Lower leg skin (tissue), 4 donors: ENCODE results near the gene KRT33A. TPM values are rescaled to one million over a fixed set of nuclear protein-coding genes. Genes with fewer than 3 reads are reported as not detected.
"Not testable (repeated sequence)": the region's sequence is repeated elsewhere in the genome, so short reads cannot be mapped to it uniquely, and the experiment has no call there.

Experiments used
- DNase-seq, 2 donors: peaks; one replicate each; pipeline ENCODE4 v3.0.0-alpha.2; 2019; ENCODE audit warnings: low spot score in 2 of 2
- H3K4me3 ChIP-seq: fragments of 200-600 bp; sonication (generic); 2 replicates; pipeline ENCODE4 v1.5.1; 2017; ENCODE audit warnings: mild to moderate bottlenecking, low read depth; ENCODE audit not compliant: poor library complexity, severe bottlenecking
- POLR2A ChIP-seq, 2 donors: fragments of 450-650 bp; IDR thresholded peaks; one replicate each; pipeline ENCODE4 v1.6.1; 2016 to 2017; ENCODE audit warnings: antibody characterized with exemption in 2 of 2, mild to moderate bottlenecking in 1 of 2, moderate library complexity in 1 of 2
- WGBS, 2 donors: methylation state at CpG; one replicate each; pipeline ENCODE4 v1.1.5; 2018; 5-methylcytosine and 5-hydroxymethylcytosine counted together
- intact Hi-C: fragments of 100-400 bp; cut with DNase I; formaldehyde crosslinking; loops from one replicate; pipeline ENCODE4 v1.15.0; 2023; ENCODE audit warnings: low total_unique reads
- total RNA-seq, 4 donors: library from RNA; depleted of rRNA; stranded (reverse); fragments of >200 nt; gene quantifications; one replicate each; pipeline ENCODE4 v1.1.0, GENCODE V29; 2016
- TF ChIP-seq, protein P1 (sequence below), 3 donors: fragments of 450-650 bp; IDR thresholded peaks; one replicate each; pipeline ENCODE4 v1.5.1; 2016; ENCODE audit warnings: antibody characterized with exemption in 3 of 3, mild to moderate bottlenecking in 3 of 3, moderate library complexity in 2 of 3

Gene KRT33A
- total RNA-seq, 4 donors from 2014 or later, result 0.25 to 73.9 (median 11.0) TPM; not detected in 1

- WGBS, 2 donors, result 100% methylated on average over 1 of the region's 1 CpG
- intact Hi-C loops, result no loop called here
- TF ChIP-seq, protein P1, sequence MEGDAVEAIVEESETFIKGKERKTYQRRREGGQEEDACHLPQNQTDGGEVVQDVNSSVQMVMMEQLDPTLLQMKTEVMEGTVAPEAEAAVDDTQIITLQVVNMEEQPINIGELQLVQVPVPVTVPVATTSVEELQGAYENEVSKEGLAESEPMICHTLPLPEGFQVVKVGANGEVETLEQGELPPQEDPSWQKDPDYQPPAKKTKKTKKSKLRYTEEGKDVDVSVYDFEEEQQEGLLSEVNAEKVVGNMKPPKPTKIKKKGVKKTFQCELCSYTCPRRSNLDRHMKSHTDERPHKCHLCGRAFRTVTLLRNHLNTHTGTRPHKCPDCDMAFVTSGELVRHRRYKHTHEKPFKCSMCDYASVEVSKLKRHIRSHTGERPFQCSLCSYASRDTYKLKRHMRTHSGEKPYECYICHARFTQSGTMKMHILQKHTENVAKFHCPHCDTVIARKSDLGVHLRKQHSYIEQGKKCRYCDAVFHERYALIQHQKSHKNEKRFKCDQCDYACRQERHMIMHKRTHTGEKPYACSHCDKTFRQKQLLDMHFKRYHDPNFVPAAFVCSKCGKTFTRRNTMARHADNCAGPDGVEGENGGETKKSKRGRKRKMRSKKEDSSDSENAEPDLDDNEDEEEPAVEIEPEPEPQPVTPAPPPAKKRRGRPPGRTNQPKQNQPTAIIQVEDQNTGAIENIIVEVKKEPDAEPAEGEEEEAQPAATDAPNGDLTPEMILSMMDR (IDR thresholded peaks at IDR 0.05), result no peak
- TF ChIP-seq POLR2A (IDR thresholded peaks at IDR 0.05), result no peak
- no peak for DNase-seq
- H3K4me3 ChIP-seq, result no peak overlapping the region
These were observed 35.6 kb upstream of the KRT33A start for GRCh38 chr17:41386227-41386626.

- TF ChIP-seq, protein P1 (IDR thresholded peaks at IDR 0.05), result no peak
- TF ChIP-seq POLR2A (IDR thresholded peaks at IDR 0.05), result no peak
- intact Hi-C loops, result no loop called here
- 88 to 100% methylated on average over 1 of the region's 1 CpG for WGBS, 2 donors
- H3K4me3 ChIP-seq, result no peak overlapping the region
- DNase-seq, result no peak
These were observed 33.1 kb upstream of the KRT33A start for GRCh38 chr17:41383690-41384089.

DNA sequence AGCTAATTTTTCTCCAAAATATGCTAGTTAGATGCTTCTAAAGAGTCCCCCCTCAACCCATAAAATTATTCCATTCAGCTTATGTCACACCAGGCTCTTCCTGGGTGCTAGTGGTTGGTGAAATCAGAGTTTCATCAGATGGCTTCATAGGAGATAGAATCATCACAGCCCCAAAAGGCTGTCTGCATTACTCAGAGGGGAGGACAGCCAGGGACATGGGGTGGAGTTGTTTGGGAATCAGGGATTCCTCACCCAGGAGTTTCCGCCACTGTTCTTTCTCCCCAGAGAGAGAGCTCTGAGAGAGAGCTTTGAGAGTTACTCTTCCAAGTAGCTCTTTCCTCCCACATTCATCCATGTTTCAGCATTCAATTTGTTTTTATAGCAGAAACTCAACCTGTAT, 31.8 kb upstream of the KRT33A start:
- no peak overlapping the region for H3K4me3 ChIP-seq
- intact Hi-C loops, result no loop called here
- WGBS, 2 donors, result 89 to 92% methylated on average over 1 of the region's 1 CpG
- TF ChIP-seq POLR2A (IDR thresholded peaks at IDR 0.05), result no peak
- TF ChIP-seq, protein P1 (IDR thresholded peaks at IDR 0.05), result no peak
- DNase-seq, result no peak

DNA sequence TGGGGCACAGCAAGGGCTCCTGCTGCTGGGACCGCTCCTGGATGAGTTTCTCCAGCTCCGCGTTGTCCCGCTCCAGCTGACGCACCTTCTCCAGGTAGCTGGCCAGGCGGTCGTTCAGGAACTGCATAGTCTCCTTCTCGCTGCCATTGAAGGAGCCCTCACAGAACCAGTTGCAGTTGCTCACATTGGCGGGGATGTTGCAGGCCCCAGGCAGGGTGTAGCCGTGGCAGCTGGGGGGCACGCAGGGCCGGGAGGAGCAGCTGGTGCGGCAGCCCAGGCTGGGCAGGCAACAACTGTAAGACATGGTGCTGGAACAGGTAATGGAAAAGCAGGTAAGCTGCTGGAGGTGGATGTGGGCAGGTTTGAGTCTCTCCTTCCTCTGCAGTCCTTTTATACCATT, 31.3 kb upstream of the KRT33A start, which contains the start of gene KRT34:
KRT34 (minus strand) TSS at position 364 of the 400 bp plus-strand sequence; CDS start at position 304, 60 bp downstream.
- DNase-seq, H3K4me3 ChIP-seq, intact Hi-C loops: not testable (repeated sequence)
- WGBS, 2 donors, result 92 to 96% methylated on average over 13 of the region's 13 CpGs

DNA sequence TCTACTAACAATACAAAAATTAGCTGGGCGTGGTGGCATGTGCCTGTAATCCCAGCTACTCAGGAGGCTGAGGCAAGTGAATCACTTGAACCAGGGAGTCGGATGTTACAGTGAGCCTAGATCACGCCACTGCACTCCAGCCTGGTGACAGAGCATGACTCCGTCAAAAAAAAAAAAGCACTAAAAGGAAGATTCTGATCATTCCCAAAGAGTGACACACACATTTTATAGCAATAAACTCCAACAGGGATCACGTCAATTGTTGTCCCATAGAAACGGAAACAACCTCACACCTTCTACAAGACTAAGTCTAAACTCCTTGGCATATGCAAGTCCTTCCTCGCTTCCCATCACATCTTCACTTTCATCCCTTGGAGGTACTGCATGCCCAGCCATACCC, 29.5 kb upstream of the KRT33A start:
- DNase-seq, intact Hi-C loops, H3K4me3 ChIP-seq: not testable (repeated sequence)
- 83 to 88% methylated on average over 7 of the region's 7 CpGs for WGBS, 2 donors

- 6 to 8% methylated on average over 2 of the region's 2 CpGs for WGBS, 2 donors
- intact Hi-C loops, result no loop called here
- TF ChIP-seq, protein P1 (IDR thresholded peaks at IDR 0.05), result no peak
- TF ChIP-seq POLR2A (IDR thresholded peaks at IDR 0.05), result no peak
These were observed 26.9 kb upstream of the KRT33A start for GRCh38 chr17:41377546-41377945.

DNA sequence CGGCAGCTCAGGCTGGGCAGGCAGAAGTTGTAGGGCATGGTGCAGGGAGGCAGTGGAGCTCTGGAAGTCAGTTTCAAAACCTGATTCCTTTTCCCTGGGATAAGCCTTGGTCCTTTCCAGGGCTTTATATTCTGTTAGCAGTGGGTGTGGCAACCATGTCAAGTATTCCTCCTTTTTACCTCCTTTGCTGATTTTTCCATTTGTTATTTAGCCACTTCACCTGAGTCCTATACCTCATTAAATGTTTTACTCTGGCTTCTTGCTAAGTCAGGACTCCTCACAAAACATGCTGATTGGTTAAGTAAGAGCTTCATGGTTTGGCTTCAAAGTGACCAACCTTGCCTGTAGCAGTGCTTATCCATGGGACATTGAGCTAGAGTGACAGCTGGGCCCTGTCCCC, 19.1 kb upstream of the KRT33A start, which contains the start of gene KRT33B:
KRT33B (minus strand) TSS at position 101 of the 400 bp plus-strand sequence; CDS start at position 38, 63 bp downstream.
- DNase-seq, result no peak
- intact Hi-C loops, result no loop called here
- WGBS, 2 donors, result 85 to 90% methylated on average over 1 of the region's 1 CpG
- TF ChIP-seq, protein P1 (IDR thresholded peaks at IDR 0.05), result no peak
- no peak for TF ChIP-seq POLR2A (IDR thresholded peaks at IDR 0.05)
- no peak within 1 kb of the TSS for H3K4me3 ChIP-seq

More at GRCh38 chr17:41377546-41377945, 26.9 kb upstream of the KRT33A start:
- no peak for DNase-seq
- no peak overlapping the region for H3K4me3 ChIP-seq
